Mesenchymal stem cell (in vitro differentiated cells and primary cell): Measurements from ENCODE around the gene DHPS.
"Not testable (repeated sequence)": the region's sequence is repeated elsewhere in the genome, so short reads cannot be mapped to it uniquely, and the experiment has no call there.

Source experiments
- DNase-seq: peaks from one replicate; pipeline ENCODE4 v3.0.0-alpha.2; 2013
- H2AFZ ChIP-seq: one replicate; pipeline ENCODE4 v1.6.1; 2013; ENCODE audit warnings: low read depth, mild to moderate bottlenecking, control low read depth, inconsistent platforms, low read length, moderate library complexity
- H2AK5ac ChIP-seq: 2 replicates; pipeline ENCODE4 v1.6.1; 2013; ENCODE audit warnings: low read length, moderate library complexity, mild to moderate bottlenecking, inconsistent platforms; ENCODE audit not compliant: severe bottlenecking
- H2BK120ac ChIP-seq: one replicate; pipeline ENCODE4 v1.6.1; 2013; ENCODE audit warnings: low read depth, mild to moderate bottlenecking, inconsistent platforms, low read length, moderate library complexity
- H2BK12ac ChIP-seq, 2 experiments: one replicate each; pipeline ENCODE4 v1.6.1; 2013; ENCODE audit warnings: inconsistent platforms in 2 of 2, low read length in 2 of 2, mild to moderate bottlenecking in 2 of 2, moderate library complexity in 2 of 2, control low read depth in 1 of 2
- H2BK15ac ChIP-seq: one replicate; pipeline ENCODE4 v1.6.1; 2013; ENCODE audit warnings: mild to moderate bottlenecking, low read depth, inconsistent platforms; ENCODE audit not compliant: poor library complexity, severe bottlenecking
- H2BK5ac ChIP-seq: 2 replicates; pipeline ENCODE4 v1.6.1; 2013; ENCODE audit warnings: low read depth, mild to moderate bottlenecking, low read length, control low read depth, inconsistent platforms; ENCODE audit not compliant: poor library complexity, severe bottlenecking
- H3K14ac ChIP-seq, 2 experiments: one replicate each; pipeline ENCODE4 v1.6.1; 2013; ENCODE audit warnings: inconsistent platforms in 2 of 2, low read length in 2 of 2, control low read depth in 1 of 2, mild to moderate bottlenecking in 1 of 2, moderate library complexity in 1 of 2
- H3K18ac ChIP-seq, 2 experiments: one replicate each; pipeline ENCODE4 v1.6.1; 2013; ENCODE audit warnings: inconsistent platforms in 2 of 2, low read length in 2 of 2, control low read depth in 1 of 2, low read depth in 1 of 2, mild to moderate bottlenecking in 1 of 2
- H3K23ac ChIP-seq, 2 experiments: one replicate each; pipeline ENCODE4 v1.6.1; 2013; ENCODE audit warnings: inconsistent platforms in 2 of 2, low read length in 2 of 2, mild to moderate bottlenecking in 2 of 2, moderate library complexity in 2 of 2, control low read depth in 1 of 2
- H3K27ac ChIP-seq: 2 replicates; pipeline ENCODE4 v1.5.1; 2013; ENCODE audit warnings: mild to moderate bottlenecking, moderate library complexity, low read length, control low read depth, inconsistent platforms; ENCODE audit not compliant: poor library complexity, severe bottlenecking
- H3K27me3 ChIP-seq, 2 experiments: 2 replicates each; pipeline versions ENCODE4 v1.6.1 to v1.7.0; 2013; ENCODE audit warnings: low read length in 2 of 2, mild to moderate bottlenecking in 2 of 2, moderate library complexity in 2 of 2, control low read depth in 1 of 2, inconsistent platforms in 1 of 2; ENCODE audit not compliant: control insufficient read depth in 1 of 2, insufficient read depth in 1 of 2
- H3K36me3 ChIP-seq, 2 experiments: 2 replicates each; pipeline versions ENCODE4 v1.6.1 to v1.7.0; 2013; ENCODE audit warnings: low read length in 2 of 2, control low read depth in 1 of 2, inconsistent platforms in 1 of 2, low read depth in 1 of 2, mild to moderate bottlenecking in 1 of 2; ENCODE audit not compliant: insufficient read depth in 2 of 2, control insufficient read depth in 1 of 2
- H3K4ac ChIP-seq, 2 experiments: one replicate each; pipeline ENCODE4 v1.6.1; 2013; ENCODE audit warnings: inconsistent platforms in 2 of 2, low read length in 2 of 2, mild to moderate bottlenecking in 2 of 2, moderate library complexity in 2 of 2, control low read depth in 1 of 2, low read depth in 1 of 2
- H3K4me1 ChIP-seq: 2 replicates; pipeline ENCODE4 v1.6.1; 2013; ENCODE audit warnings: low read depth, low read length, control low read depth; ENCODE audit not compliant: control insufficient read depth, insufficient read depth
- H3K4me2 ChIP-seq: 2 replicates; pipeline ENCODE4 v1.6.1; 2013; ENCODE audit warnings: low read length, mild to moderate bottlenecking, inconsistent platforms; ENCODE audit not compliant: poor library complexity, severe bottlenecking
- H3K4me3 ChIP-seq, 2 experiments: 2 replicates each; pipeline versions ENCODE4 v1.5.1 to v1.7.0; 2013; ENCODE audit warnings: low read length in 2 of 2, mild to moderate bottlenecking in 2 of 2, control low read depth in 1 of 2, low read depth in 1 of 2; ENCODE audit not compliant: insufficient read depth in 1 of 2
- H3K79me1 ChIP-seq: replicated peaks from 2 replicates; pipeline ENCODE4 v1.6.1; 2013; ENCODE audit warnings: mild to moderate bottlenecking, control low read depth, low read length, inconsistent platforms; ENCODE audit not compliant: poor library complexity, severe bottlenecking
- H3K9ac ChIP-seq: 2 replicates; pipeline ENCODE4 v1.7.0; 2013; ENCODE audit warnings: mild to moderate bottlenecking, low read length, moderate library complexity
- H3K9me3 ChIP-seq: 2 replicates; pipeline ENCODE4 v1.7.0; 2013; ENCODE audit warnings: mild to moderate bottlenecking, low read length; ENCODE audit not compliant: control insufficient read depth
- H4K8ac ChIP-seq: one replicate; pipeline ENCODE4 v1.6.1; 2013; ENCODE audit warnings: inconsistent platforms, mild to moderate bottlenecking, low read length, moderate library complexity
- H4K91ac ChIP-seq: one replicate; pipeline ENCODE4 v1.6.1; 2013; ENCODE audit warnings: mild to moderate bottlenecking, low read length, inconsistent platforms
- WGBS: methylation state at CpG from one replicate; pipeline ENCODE4 v1.1.7; 2013; ENCODE audit warnings: mixed read lengths; 5-methylcytosine and 5-hydroxymethylcytosine counted together

DHPS gene

DNA sequence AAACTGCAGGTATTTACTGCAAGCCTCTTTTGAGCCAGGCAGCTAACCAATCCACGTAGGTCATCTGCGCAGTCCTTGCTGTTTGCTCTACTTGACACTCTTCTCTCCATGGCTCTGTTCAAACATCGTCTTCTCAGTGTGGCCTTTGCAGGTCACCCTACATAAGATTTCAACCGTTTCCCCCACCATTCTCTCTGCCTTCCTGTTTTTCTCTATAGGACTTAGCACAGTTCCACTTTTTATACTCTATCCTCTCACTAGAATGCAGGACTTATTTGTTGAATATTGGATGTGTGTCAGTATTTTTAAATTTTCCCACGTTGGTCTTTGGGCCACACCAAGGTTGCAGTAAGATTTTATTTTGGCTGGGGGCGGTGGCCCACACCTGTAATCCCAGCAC lies 16.5 kb upstream of the DHPS start:
- Histone ChIP-seq H4K91ac (no peak overlapping the region), H3K9me3 (no peaks in the 10 kb centered on the region), H2BK120ac (no peak overlapping the region), H3K27ac (no peak overlapping the region), H4K8ac (no peak overlapping the region), H3K4me1 (peaks cover 19% of the 10 kb centered on the region), H3K14ac (no peak overlapping the region), H3K4me3 (no peak overlapping the region), H2BK5ac (no peak overlapping the region), H2AK5ac (no peak overlapping the region), H3K23ac (no peak overlapping the region), H3K27me3 (no peaks in the 10 kb centered on the region), H3K4ac (no peak overlapping the region), H3K4me2 (no peak overlapping the region), H2BK15ac (no peak overlapping the region), H3K36me3 (peaks cover 58 to 62% of the 10 kb centered on the region in 2 experiments), H3K18ac (no peak overlapping the region), H3K79me1 (peaks cover 42% of the 10 kb centered on the region), H3K9ac (no peak overlapping the region), H2BK12ac (no peak overlapping the region), H2AFZ (no peak overlapping the region)
- WGBS: 94% methylated on average over 6 of the region's 6 CpGs
- DNase-seq: no peak

DNA sequence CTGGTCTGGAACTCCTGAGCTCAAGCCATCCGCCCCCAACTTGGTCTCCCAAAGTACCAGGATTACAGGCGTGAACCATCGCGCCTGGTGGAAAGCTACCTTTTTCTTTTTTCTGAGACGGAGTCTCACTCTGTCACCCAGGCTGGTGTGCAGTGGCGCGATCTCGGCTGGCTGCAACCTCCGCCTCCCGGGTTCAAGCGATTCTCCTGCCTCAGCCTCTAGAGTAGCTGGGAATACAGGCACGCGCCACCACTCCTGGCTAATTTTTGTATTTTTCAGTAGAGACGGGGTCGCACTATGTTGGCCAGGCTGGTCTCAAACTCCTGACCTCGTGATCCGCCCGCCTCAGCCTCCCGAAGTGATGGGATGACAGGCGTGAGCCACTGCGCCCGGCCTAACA lies 15.7 kb upstream of the DHPS start:
- Histone ChIP-seq H3K79me1 (peaks cover 37% of the 10 kb centered on the region), H4K8ac (peak overlapping the region; percentile 85), H3K9ac (peak overlapping the region; percentile 91), H3K4me1 (peaks cover 19% of the 10 kb centered on the region), H3K36me3 (peaks cover 56 to 57% of the 10 kb centered on the region in 2 experiments), H3K4me3 (peak overlapping the region in 1 of 2 experiments; percentile 97)
- H2AFZ ChIP-seq, H3K9me3 ChIP-seq, H3K14ac ChIP-seq, H4K91ac ChIP-seq, H2BK120ac ChIP-seq, H3K27ac ChIP-seq, H3K27me3 ChIP-seq, H2BK12ac ChIP-seq, H2AK5ac ChIP-seq, H2BK5ac ChIP-seq, H3K18ac ChIP-seq, H3K4me2 ChIP-seq, H3K4ac ChIP-seq, H2BK15ac ChIP-seq, H3K23ac ChIP-seq, DNase-seq: not testable (repeated sequence)
- 97% methylated on average over 22 of the region's 22 CpGs for WGBS

DNA sequence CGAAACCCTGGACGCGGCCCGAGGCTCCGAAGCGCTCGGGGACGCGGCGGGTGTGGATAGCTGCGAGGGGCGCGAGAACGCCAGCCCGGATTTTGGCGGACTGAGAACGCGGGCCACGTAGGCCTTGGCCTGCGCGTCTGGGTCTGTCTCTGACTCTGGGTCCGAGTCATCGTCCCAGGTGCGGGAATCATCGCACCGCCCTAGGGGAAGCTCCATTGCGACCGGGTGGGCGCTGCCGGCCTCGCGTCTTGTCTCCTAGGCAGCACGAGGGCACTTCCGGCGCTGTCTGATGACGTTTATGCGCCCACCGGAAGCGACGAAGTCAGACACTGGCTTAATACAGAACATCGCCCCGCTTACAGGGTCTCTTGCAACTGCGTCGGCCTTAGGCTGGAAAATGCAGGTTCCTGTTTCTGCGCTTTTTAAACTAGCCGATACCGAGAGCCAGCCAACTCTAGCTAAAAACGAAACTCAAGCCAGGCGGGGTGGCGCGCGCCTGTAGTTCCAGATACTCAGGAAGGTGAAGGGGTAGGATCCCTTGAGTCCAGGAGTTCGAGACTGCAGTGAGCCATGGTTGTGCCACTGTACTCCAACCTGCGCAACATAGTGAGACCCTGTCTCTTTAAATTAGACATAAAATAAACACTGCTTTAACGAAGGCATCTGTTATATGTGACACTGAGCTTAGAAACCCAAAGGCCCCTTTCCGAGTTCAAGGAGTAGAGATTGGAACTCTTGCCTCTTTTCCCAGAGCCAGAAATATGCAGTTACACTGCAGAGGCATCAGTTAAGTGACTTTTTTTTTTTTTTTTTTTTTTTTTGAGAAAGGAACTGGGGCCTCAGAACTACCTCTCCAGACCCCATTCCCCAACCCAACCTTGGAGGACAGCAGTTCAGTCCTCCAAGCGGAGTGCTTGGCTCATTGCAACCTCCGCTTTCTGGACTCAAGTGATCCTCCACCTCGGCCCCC lies 15.0 kb upstream of the DHPS start, which contains the start of gene FBXW9:
FBXW9 (minus strand) TSS at position 266 of the 970 bp plus-strand sequence; CDS start at position 216, 50 bp downstream.
- H2BK15ac ChIP-seq: no peak within 1 kb of the TSS
- DNase-seq: peak; percentile 95

DNA sequence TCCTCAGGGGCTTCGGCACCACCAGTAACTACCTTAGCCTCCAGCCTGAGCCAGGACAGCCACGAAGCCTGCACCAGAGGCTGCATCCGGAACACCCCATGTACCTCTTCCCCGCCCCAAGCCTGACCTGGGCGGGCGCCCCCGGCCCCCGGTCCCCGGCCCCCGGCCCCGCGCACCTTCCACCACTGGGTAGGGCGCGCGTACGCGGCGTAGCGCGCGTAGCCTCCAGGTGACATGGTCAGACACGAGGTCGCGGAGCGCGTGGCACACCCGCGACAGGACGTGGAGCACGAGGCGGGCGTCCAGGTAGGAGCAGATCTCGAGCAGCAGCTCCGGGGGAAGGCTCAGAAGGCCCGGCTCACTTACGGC lies 14.3 kb upstream of the DHPS start:
- peak overlapping the region; percentile 84 to 97 for H3K4me3 ChIP-seq
- no peak overlapping the region for H2AK5ac ChIP-seq
- peak overlapping the region; percentile 91 for H3K9ac ChIP-seq
- H3K27ac ChIP-seq: no peak overlapping the region
- H2BK5ac ChIP-seq: peak overlapping the region; percentile 24
- H2BK120ac ChIP-seq: no peak overlapping the region
- DNase-seq: no peak
- H3K9me3 ChIP-seq: no peaks in the 10 kb centered on the region
- H3K79me1 ChIP-seq: peaks cover 30% of the 10 kb centered on the region
- H3K18ac ChIP-seq: no peak overlapping the region
- no peak overlapping the region for H2BK15ac ChIP-seq
- peak overlapping the region; percentile 49 for H2AFZ ChIP-seq
- peak overlapping the region in 1 of 2 experiments; percentile 67 for H3K4ac ChIP-seq
- H2BK12ac ChIP-seq: no peak overlapping the region
- peaks cover 17% of the 10 kb centered on the region for H3K4me1 ChIP-seq
- WGBS: 6% methylated on average over 33 of the region's 36 CpGs
- H4K8ac ChIP-seq: peak overlapping the region; percentile 80
- H3K23ac ChIP-seq: peak overlapping the region in 1 of 2 experiments; percentile 81
- no peak overlapping the region for H4K91ac ChIP-seq
- H3K27me3 ChIP-seq: no peaks in the 10 kb centered on the region
- peak overlapping the region; percentile 96 for H3K4me2 ChIP-seq
- no peak overlapping the region for H3K14ac ChIP-seq
- peaks cover 47 to 49% of the 10 kb centered on the region in 2 experiments for H3K36me3 ChIP-seq

More for the DNA sequence above, 15.0 kb upstream of the DHPS start, which contains the start of gene FBXW9:
- peak within 1 kb of the TSS; percentile 42 to 67 for H3K4ac ChIP-seq
- H3K23ac ChIP-seq: peak within 1 kb of the TSS in 1 of 2 experiments; percentile 81
- H3K18ac ChIP-seq: peak within 1 kb of the TSS in 1 of 2 experiments; percentile 54
- peak within 1 kb of the TSS in 1 of 2 experiments; percentile 84 for H3K14ac ChIP-seq
- H3K4me1 ChIP-seq: peaks cover 17% of the 10 kb centered on the region
- peak within 1 kb of the TSS; percentile 86 for H4K8ac ChIP-seq
- H3K27me3 ChIP-seq: no peaks in the 10 kb centered on the region
- H3K9ac ChIP-seq: peak within 1 kb of the TSS; percentile 91
- no peak within 1 kb of the TSS for H2BK12ac ChIP-seq
- H4K91ac ChIP-seq: no peak within 1 kb of the TSS
- H3K27ac ChIP-seq: peak within 1 kb of the TSS; percentile 57
- H2AFZ ChIP-seq: peak within 1 kb of the TSS; percentile 49
- peak within 1 kb of the TSS; percentile 84 to 97 for H3K4me3 ChIP-seq
- H2BK120ac ChIP-seq: no peak within 1 kb of the TSS
- H3K4me2 ChIP-seq: peak within 1 kb of the TSS; percentile 96
- peak within 1 kb of the TSS; percentile 24 for H2BK5ac ChIP-seq
- peaks cover 32% of the 10 kb centered on the region for H3K79me1 ChIP-seq
- H3K36me3 ChIP-seq: peaks cover 49 to 50% of the 10 kb centered on the region in 2 experiments
- H2AK5ac ChIP-seq: peak within 1 kb of the TSS; percentile 57
- 9% methylated on average over 59 of the region's 59 CpGs for WGBS
- H3K9me3 ChIP-seq: no peaks in the 10 kb centered on the region
